Activated CD4-positive, alpha-beta T cell treated with anti-CD3 and anti-CD28 coated beads, Interleukin-2, amount 10 ng/mL, durations not matched to agents 24 days and 14 days (primary cell): ENCODE results near the gene CEP128. TPM values are rescaled to one million over a fixed set of nuclear protein-coding genes. Genes with fewer than 3 reads are reported as not detected.
"Not testable (repeated sequence)": the region's sequence is repeated elsewhere in the genome, so short reads cannot be mapped to it uniquely, and the experiment has no call there.

Experiments used
- DNase-seq: peaks from one replicate; pipeline ENCODE4 v3.0.0; 2022
- H3K27ac Mint-ChIP-seq: one replicate; pipeline ENCODE4 v1.8.0; 2022; ENCODE audit warnings: mild to moderate bottlenecking, mixed read lengths
- H3K27me3 Mint-ChIP-seq: one replicate; pipeline ENCODE4 v1.8.0; 2022; ENCODE audit warnings: mixed read lengths
- H3K36me3 Mint-ChIP-seq: one replicate; pipeline ENCODE4 v1.8.0; 2022; ENCODE audit warnings: low read depth, mild to moderate bottlenecking, mixed read lengths
- H3K4me1 Mint-ChIP-seq: one replicate; pipeline ENCODE4 v1.8.0; 2021; ENCODE audit warnings: mixed read lengths
- H3K4me3 Mint-ChIP-seq: one replicate; pipeline ENCODE4 v1.8.0; 2022; ENCODE audit warnings: mild to moderate bottlenecking, moderate library complexity, mixed read lengths
- H3K9me3 Mint-ChIP-seq: one replicate; pipeline ENCODE4 v1.8.0; 2021; ENCODE audit warnings: mixed read lengths
- intact Hi-C: fragments of 100-400 bp; cut with micrococcal nuclease; formaldehyde crosslinking; loops from one replicate; pipeline ENCODE4 v1.15.1; 2023
- total RNA-seq: library from RNA; stranded (reverse); gene quantifications from 2 replicates; pipeline ENCODE4 v1.2.3, GENCODE V29; 2022

CEP128 gene
- total RNA-seq, 1 donor from 2014 or later: 20.4 TPM

DNA sequence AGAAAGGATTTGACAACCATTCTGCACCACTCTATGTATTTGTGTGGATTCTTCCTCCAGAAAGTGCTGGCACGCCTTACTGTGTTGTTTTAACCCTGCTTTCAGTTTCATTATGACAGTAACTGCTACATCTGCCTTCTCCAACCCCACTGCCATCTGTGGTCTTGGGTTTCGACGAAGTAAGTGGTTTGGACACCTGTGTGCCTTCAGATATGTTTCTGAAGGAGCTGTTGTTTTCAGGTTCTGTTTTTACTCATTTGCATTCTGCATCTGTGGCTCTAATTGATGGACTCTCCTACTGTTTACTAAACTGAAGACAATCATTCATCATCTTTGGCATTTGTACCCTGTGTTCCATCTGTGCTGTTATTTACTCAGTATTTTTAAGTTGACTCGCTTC, 18.0 kb upstream of the CEP128 start:
- H3K27ac Mint-ChIP-seq: peak overlapping the region; percentile 85
- peak; percentile 94 for DNase-seq

DNA sequence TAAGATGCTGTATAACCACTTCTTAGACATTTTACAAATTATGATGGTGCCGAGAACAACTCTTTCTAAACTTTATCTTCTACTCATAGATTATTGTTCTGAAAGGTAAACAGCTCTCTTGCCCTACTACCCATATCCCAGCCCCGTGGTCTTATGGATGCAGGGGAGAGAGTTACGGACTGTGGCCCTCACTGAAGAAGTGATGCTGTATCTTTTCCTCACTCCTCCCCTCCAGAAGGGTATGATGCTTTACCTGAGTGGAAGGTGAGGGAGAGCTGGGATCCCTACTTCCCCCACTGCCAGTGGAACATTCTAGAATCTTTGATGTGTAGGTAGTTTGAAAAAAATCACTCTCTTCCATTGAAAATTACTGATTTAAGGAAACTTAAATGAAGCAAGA, 17.4 kb upstream of the CEP128 start:
- peaks cover 22% of the 10 kb centered on the region for H3K27me3 Mint-ChIP-seq
- H3K4me1 Mint-ChIP-seq: peaks cover 56% of the 10 kb centered on the region
- H3K9me3 Mint-ChIP-seq: peaks cover 10% of the 10 kb centered on the region
- DNase-seq: no peak
- peak overlapping the region; percentile 85 for H3K27ac Mint-ChIP-seq
- intact Hi-C loops: loop anchor here (1.0 kb wide), 7 partner anchors 17 to 260 kb away; no protein-coding TSS in a partner anchor
- peak overlapping the region; percentile 22 for H3K4me3 Mint-ChIP-seq
- peaks cover 10% of the 10 kb centered on the region for H3K36me3 Mint-ChIP-seq

More for the DNA sequence above, 18.0 kb upstream of the CEP128 start:
- peaks cover 10% of the 10 kb centered on the region for H3K36me3 Mint-ChIP-seq
- peaks cover 24% of the 10 kb centered on the region for H3K27me3 Mint-ChIP-seq
- peaks cover 10% of the 10 kb centered on the region for H3K9me3 Mint-ChIP-seq
- H3K4me1 Mint-ChIP-seq: peaks cover 56% of the 10 kb centered on the region
- peak overlapping the region; percentile 38 for H3K4me3 Mint-ChIP-seq
- intact Hi-C loops: loop anchor here (1.0 kb wide), 7 partner anchors 17 to 260 kb away; no protein-coding TSS in a partner anchor

DNA sequence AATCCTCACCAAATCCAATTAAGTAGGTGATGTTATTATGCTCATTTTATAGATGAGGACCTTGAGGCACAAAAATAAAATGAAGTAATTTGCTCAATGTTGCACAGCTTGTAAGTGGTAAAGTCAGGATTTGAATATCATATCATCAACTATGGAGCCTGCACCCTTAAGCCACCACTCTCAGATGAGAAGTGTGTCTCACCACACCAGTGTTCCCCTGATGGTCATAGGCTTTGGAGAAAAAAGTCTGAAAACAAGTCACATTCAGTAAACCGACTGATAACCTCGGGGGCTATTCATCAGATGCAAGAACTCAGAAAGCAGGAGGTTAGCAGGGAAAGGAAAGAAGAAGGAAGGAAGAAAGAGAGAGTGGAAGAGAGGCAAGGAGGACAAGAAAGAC, 16.7 kb upstream of the CEP128 start:
- H3K9me3 Mint-ChIP-seq: peaks cover 10% of the 10 kb centered on the region
- peak overlapping the region; percentile 53 for H3K4me3 Mint-ChIP-seq
- peaks cover 56% of the 10 kb centered on the region for H3K4me1 Mint-ChIP-seq
- DNase-seq: no peak
- peak overlapping the region; percentile 66 for H3K27ac Mint-ChIP-seq
- H3K27me3 Mint-ChIP-seq: peaks cover 17% of the 10 kb centered on the region
- intact Hi-C loops: no loop called here
- peaks cover 10% of the 10 kb centered on the region for H3K36me3 Mint-ChIP-seq

DNA sequence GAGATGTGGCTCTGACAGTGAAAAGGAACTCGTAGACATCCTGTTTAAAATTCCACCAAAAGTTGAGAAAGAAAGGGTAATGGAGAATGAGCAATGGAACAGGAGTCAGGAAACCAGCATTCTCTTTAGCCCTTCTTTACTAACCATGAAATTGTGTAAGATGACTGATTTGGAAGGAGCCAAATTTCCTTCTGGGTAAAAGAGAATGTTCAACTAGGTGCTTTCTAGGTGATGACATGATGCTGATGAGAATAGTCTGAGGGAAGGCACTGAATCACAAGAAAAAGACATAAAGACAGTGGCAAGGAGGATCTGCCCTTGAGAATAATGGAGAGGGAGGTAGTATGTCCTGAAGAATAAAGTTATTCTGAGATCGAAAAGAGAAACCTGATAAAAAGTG, 16.1 kb upstream of the CEP128 start:
- Mint-ChIP-seq H3K9me3 (peaks cover 8% of the 10 kb centered on the region), H3K4me1 (peaks cover 56% of the 10 kb centered on the region)

DNA sequence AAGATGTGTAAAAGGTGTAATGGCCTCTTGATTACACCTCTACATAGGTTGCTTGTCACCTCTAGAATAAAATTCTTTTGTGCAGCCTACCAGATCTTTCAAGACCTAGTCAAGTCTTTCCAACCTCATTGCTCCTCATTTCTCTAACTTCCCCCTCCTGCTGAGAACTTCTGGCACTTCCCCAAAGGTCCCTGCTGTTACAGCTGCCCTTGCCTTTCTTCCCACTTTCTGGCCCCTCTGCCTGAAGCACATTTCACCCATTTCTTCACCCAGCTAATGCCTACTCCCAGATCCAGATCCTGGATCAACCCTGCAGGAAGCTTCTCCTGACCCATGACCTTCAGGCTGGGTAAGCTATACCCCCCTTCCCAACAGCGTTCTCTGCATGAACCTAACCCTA, 15.4 kb upstream of the CEP128 start:
- H3K4me1 Mint-ChIP-seq: peaks cover 56% of the 10 kb centered on the region
- H3K27me3 Mint-ChIP-seq: peaks cover 25% of the 10 kb centered on the region
- H3K27ac Mint-ChIP-seq: peak overlapping the region; percentile 57
- H3K9me3 Mint-ChIP-seq: peaks cover 4% of the 10 kb centered on the region
- intact Hi-C loops: no loop called here
- peaks cover 7% of the 10 kb centered on the region for H3K36me3 Mint-ChIP-seq
- no peak for DNase-seq
- H3K4me3 Mint-ChIP-seq: peak overlapping the region; percentile 18

More for the DNA sequence above, 16.1 kb upstream of the CEP128 start:
- Mint-ChIP-seq H3K4me3 (no peak overlapping the region), H3K27ac (no peak overlapping the region), H3K27me3 (peaks cover 20% of the 10 kb centered on the region), H3K36me3 (peaks cover 10% of the 10 kb centered on the region)
- intact Hi-C loops: no loop called here
- DNase-seq: no peak

DNA sequence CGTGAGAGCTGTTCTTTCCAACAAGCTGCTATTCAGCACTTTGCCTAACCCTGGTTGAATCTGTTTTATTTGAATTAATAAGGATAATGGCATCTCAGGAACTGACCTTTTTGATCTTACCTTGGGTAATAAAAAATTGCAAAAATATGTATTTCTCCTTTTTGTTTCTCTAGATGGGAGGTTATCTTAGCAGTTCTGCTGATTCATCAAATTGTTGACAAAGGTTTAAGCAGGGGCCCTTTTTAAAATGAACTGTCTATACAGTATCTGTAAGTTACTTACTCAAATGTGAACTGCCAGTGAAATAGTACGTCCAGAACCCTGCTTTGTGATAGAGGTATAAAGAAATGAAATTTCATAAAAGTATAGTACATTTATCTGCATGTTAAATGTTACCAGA, 14.6 kb upstream of the CEP128 start:
- no peak overlapping the region for H3K27ac Mint-ChIP-seq
- intact Hi-C loops: no loop called here

DNA sequence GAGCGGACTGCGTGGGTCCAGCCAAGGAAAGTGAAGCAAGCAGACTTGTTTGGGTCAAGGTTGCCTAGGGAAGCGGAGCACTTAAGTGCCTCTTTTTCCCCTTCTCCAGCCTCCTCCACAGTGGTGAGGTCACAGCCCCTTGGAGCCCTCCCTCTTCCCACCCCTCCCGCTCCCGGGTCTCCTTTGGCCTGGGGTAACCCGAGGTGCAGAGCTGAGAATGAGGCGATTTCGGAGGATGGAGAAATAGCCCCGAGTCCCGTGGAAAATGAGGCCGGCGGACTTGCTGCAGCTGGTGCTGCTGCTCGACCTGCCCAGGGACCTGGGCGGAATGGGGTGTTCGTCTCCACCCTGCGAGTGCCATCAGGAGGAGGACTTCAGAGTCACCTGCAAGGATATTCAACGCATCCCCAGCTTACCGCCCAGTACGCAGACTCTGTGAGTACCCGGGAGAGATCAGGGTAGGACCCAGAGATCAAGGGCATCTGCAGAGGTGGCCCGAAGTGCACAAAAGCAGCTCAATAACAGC, 13.9 kb upstream of the CEP128 start, which contains the start of gene TSHR:
TSHR (plus strand) TSS at position 206 of the 526 bp plus-strand sequence; CDS start at position 266, 60 bp downstream.
- H3K4me3 Mint-ChIP-seq: peak within 1 kb of the TSS; percentile 91
- intact Hi-C loops: no loop called here
- H3K9me3 Mint-ChIP-seq: no peaks in the 10 kb centered on the region
- peaks cover 37% of the 10 kb centered on the region for H3K27me3 Mint-ChIP-seq
- peaks cover 7% of the 10 kb centered on the region for H3K36me3 Mint-ChIP-seq
- H3K4me1 Mint-ChIP-seq: peaks cover 52% of the 10 kb centered on the region
- peak; percentile 68 for DNase-seq
- H3K27ac Mint-ChIP-seq: peak within 1 kb of the TSS; percentile 68

More for the DNA sequence above, 14.6 kb upstream of the CEP128 start:
- Mint-ChIP-seq H3K9me3 (peaks cover under 1% of the 10 kb centered on the region), H3K36me3 (peaks cover 7% of the 10 kb centered on the region), H3K4me1 (peaks cover 53% of the 10 kb centered on the region), H3K27me3 (peaks cover 32% of the 10 kb centered on the region), H3K4me3 (peak overlapping the region; percentile 91)
- DNase-seq: no peak

DNA sequence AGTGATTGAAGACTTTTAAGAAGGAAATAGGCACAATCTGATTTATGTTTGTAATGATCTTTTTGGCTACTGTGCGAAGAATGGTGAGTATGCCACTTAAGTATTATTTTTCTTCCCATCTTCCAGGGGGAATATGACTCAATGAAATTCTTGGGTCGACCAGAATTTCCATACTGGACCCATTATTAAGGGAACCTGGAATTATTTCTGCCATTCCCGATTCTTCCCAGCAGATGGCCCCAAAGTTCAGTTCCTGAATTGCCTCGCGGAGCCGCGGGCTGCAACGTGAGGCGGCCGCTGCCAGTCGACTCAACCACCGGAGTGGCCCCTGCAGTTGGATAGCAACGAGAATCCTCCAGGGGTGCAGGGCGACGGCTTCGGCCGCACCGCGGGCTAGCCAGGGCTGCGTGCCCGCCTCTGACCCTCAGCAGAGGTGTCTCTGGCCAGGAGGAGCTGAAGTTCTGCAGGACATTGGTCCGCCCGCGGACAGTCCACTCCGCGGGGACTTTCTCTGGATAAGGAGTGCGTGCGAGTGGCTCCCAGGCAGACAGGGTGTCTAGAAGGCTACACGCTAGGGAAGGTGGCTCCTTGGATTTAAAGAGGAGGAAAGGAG, 13.3 kb upstream of the CEP128 start:
- Mint-ChIP-seq H3K36me3 (peaks cover 7% of the 10 kb centered on the region), H3K27ac (peak overlapping the region; percentile 68), H3K9me3 (no peaks in the 10 kb centered on the region), H3K27me3 (peaks cover 44% of the 10 kb centered on the region), H3K4me1 (peaks cover 45% of the 10 kb centered on the region), H3K4me3 (peak overlapping the region; percentile 91)
- intact Hi-C loops: loop anchor here (1.0 to 5.0 kb wide), 3 partner anchors 8 to 98 kb away; no protein-coding TSS in a partner anchor
- DNase-seq: peak; percentile 93

DNA sequence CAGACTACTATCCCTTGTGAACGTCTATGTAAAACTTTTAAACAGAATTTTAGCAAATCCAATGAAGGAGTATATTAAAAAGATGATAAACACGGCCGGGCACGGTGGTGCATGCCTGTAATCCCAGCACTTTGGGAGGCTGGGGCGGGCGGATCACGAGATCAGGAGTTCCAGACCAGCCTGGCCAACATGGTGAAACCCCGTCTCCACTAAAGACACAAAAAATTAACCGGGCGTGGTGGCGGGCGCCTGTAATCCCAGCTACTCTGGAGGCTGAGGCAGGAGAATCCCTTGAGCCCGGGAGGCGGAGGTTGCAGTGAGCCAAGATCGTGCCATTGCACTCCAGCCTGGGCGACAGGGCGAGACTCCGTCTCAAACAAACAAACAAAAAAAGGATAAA, 11.7 kb upstream of the CEP128 start:
- not testable (repeated sequence) for DNase-seq, H3K27ac Mint-ChIP-seq, H3K9me3 Mint-ChIP-seq, H3K4me3 Mint-ChIP-seq, H3K36me3 Mint-ChIP-seq
- Mint-ChIP-seq H3K4me1 (peaks cover 29% of the 10 kb centered on the region), H3K27me3 (peaks cover 53% of the 10 kb centered on the region)
- intact Hi-C loops: loop anchor here (5.0 kb wide), 1 partner anchor 99 kb away; no protein-coding TSS in a partner anchor

DNA sequence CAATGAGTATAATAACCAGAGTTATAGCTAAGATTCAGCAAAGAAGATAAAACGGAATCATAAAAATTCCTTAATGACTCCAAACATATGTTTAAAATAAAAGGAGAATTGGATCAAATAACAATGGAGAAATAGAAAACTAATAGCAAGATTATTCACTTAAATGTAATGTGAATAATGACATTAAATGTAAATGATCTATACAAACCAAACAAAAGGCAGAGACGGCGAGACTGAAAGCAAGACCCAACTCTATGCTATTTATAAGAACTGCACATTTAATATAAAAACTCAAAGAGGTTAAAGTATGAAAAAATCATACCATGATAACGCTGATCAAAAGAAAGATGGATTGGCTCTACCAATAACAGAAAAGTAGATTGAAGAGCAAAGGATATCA, 10.0 kb upstream of the CEP128 start:
- Mint-ChIP-seq H3K27ac (no peak overlapping the region), H3K4me1 (peaks cover 18% of the 10 kb centered on the region), H3K4me3 (no peak overlapping the region), H3K27me3 (peaks cover 49% of the 10 kb centered on the region), H3K36me3 (no peaks in the 10 kb centered on the region), H3K9me3 (peaks cover 4% of the 10 kb centered on the region)
- intact Hi-C loops: loop anchor here (5.0 kb wide), 1 partner anchor 101 kb away; no protein-coding TSS in a partner anchor
- DNase-seq: no peak

DNA sequence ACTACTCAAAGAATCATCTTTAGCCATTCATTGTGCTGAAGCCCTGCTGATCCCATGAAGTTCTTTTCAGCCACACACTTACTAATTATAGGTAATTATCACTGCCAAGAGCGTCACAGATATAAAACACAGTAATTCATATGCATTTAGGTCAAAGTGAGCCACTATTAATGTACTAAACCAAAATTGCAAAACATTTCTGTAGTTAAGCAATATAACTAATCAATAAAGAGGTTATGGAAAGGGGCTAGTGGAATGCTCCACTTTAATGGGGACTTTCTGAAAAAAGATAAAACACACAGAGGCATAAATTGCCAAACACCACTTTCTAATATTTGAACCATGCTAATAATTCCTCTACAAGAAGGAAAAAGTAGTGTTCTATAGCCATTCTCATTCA, 6.8 kb upstream of the CEP128 start:
- Mint-ChIP-seq H3K36me3 (no peaks in the 10 kb centered on the region), H3K27ac (no peak overlapping the region), H3K9me3 (peaks cover 4% of the 10 kb centered on the region), H3K4me1 (peaks cover 7% of the 10 kb centered on the region), H3K27me3 (peaks cover 37% of the 10 kb centered on the region), H3K4me3 (no peak overlapping the region)
- no peak for DNase-seq
- intact Hi-C loops: no loop called here

DNA sequence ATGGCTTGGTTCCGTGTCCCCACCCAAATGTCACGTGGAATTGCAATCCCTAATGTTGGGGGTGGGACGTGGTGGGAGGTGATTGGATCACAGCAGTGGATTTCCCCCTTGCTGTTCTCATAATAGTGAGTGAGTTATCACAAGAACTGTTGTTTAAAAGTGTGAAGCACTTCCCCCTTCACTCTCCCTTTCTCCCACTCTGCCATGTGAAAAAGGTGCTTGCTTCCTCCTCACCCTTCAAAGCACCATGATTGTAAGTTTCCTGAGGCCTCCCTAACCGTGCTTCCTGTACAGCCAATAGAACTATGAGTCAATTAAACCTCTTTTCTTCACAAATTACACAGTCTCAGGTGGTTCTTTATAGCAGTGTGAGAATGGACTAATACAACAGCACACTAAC, 5.3 kb upstream of the CEP128 start:
- H3K27ac Mint-ChIP-seq: no peak overlapping the region
- intact Hi-C loops: loop anchor here (1.0 kb wide), 1 partner anchor 8 kb away; no protein-coding TSS in a partner anchor
- no peak overlapping the region for H3K4me3 Mint-ChIP-seq
- DNase-seq: peak; percentile 47
- peaks cover 19% of the 10 kb centered on the region for H3K4me1 Mint-ChIP-seq
- peaks cover 29% of the 10 kb centered on the region for H3K27me3 Mint-ChIP-seq
- H3K36me3 Mint-ChIP-seq: no peaks in the 10 kb centered on the region
- peaks cover 4% of the 10 kb centered on the region for H3K9me3 Mint-ChIP-seq

DNA sequence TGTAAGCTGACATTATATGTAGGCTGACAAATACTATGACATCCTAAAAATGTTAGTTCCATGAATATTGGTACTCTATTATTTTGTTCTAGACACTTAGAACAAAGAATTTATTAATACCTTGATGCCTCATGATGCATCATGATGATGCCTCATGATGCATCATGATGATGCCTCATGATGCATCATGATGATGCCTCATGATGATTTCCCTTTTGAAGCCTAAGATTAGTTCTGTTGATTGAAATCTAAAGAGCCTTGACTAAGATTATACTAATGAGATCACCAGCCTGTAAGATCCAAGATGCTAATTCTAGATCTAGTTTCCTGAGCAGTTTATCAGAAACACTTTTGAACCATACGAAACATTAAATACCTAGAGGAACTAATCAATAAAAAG, 4.6 kb upstream of the CEP128 start:
- H3K4me3 Mint-ChIP-seq: no peak overlapping the region
- H3K27ac Mint-ChIP-seq: peak overlapping the region; percentile 47
- H3K4me1 Mint-ChIP-seq: peaks cover 20% of the 10 kb centered on the region
- peaks cover 4% of the 10 kb centered on the region for H3K9me3 Mint-ChIP-seq
- no peaks in the 10 kb centered on the region for H3K36me3 Mint-ChIP-seq
- peaks cover 23% of the 10 kb centered on the region for H3K27me3 Mint-ChIP-seq
- no peak for DNase-seq
- intact Hi-C loops: loop anchor here (1.0 kb wide), 1 partner anchor 8 kb away; no protein-coding TSS in a partner anchor
